ENCODE data around the gene SCGB1D1. TPM values are rescaled to one million over a fixed set of nuclear protein-coding genes. Genes with fewer than 3 reads are reported as not detected.

SCGB1D1 gene
- total RNA-seq, 1 experiment from 2014 or later: not detected

DNA sequence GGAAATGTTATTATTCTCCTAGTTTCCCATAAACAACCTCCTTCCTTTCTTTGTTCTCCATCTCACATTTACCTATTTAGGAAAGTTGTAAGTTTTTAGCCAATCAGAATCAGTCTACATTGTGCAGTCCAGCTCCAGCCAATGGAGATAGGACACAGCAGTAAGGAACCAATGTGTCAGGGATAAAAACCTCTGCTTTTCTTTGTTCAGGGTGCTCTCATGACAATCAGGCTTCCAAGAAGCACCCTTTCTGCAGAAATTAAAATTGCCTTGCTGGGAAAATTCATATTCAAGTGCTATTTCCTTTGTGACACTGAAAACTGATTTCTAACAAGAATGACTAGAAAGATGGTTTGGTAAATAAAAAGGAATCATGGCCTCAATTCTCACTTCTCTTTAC, 33.1 kb downstream of the SCGB1D1 start:
- ATAC-seq: no peak
- Mint-ChIP-seq H3K4me1 (peaks cover 7% of the 10 kb centered on the region), H3K9me3 (peaks cover 44% of the 10 kb centered on the region), H3K36me3 (peaks cover 30% of the 10 kb centered on the region), H3K4me3 (no peak overlapping the region), H3K27ac (no peak overlapping the region), H3K27me3 (ENCODE audit: low read depth) (no peaks in the 10 kb centered on the region)
- TF ChIP-seq NR3C1 (CRISPR knock-in tag; conservative IDR thresholded peaks at IDR 0.05; ENCODE audit: low read depth): no peak
- TF ChIP-seq, protein P1, sequence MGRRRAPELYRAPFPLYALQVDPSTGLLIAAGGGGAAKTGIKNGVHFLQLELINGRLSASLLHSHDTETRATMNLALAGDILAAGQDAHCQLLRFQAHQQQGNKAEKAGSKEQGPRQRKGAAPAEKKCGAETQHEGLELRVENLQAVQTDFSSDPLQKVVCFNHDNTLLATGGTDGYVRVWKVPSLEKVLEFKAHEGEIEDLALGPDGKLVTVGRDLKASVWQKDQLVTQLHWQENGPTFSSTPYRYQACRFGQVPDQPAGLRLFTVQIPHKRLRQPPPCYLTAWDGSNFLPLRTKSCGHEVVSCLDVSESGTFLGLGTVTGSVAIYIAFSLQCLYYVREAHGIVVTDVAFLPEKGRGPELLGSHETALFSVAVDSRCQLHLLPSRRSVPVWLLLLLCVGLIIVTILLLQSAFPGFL (CRISPR knock-in tag; IDR thresholded peaks at IDR 0.05; ENCODE audit: borderline replicate concordance): no peak
- no peak for TF ChIP-seq FOXJ3 (CRISPR knock-in tag; IDR thresholded peaks at IDR 0.05; ENCODE audit: borderline replicate concordance)
- TF ChIP-seq GTF2I (CRISPR knock-in tag; conservative IDR thresholded peaks at IDR 0.05): no peak
- TF ChIP-seq, protein P2, sequence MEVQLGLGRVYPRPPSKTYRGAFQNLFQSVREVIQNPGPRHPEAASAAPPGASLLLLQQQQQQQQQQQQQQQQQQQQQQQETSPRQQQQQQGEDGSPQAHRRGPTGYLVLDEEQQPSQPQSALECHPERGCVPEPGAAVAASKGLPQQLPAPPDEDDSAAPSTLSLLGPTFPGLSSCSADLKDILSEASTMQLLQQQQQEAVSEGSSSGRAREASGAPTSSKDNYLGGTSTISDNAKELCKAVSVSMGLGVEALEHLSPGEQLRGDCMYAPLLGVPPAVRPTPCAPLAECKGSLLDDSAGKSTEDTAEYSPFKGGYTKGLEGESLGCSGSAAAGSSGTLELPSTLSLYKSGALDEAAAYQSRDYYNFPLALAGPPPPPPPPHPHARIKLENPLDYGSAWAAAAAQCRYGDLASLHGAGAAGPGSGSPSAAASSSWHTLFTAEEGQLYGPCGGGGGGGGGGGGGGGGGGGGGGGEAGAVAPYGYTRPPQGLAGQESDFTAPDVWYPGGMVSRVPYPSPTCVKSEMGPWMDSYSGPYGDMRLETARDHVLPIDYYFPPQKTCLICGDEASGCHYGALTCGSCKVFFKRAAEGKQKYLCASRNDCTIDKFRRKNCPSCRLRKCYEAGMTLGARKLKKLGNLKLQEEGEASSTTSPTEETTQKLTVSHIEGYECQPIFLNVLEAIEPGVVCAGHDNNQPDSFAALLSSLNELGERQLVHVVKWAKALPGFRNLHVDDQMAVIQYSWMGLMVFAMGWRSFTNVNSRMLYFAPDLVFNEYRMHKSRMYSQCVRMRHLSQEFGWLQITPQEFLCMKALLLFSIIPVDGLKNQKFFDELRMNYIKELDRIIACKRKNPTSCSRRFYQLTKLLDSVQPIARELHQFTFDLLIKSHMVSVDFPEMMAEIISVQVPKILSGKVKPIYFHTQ (CRISPR knock-in tag; IDR thresholded peaks at IDR 0.05): no peak
- no peak for TF ChIP-seq OVOL2 (CRISPR knock-in tag; IDR thresholded peaks at IDR 0.05; ENCODE audit: borderline replicate concordance)
- TF ChIP-seq, protein P3, sequence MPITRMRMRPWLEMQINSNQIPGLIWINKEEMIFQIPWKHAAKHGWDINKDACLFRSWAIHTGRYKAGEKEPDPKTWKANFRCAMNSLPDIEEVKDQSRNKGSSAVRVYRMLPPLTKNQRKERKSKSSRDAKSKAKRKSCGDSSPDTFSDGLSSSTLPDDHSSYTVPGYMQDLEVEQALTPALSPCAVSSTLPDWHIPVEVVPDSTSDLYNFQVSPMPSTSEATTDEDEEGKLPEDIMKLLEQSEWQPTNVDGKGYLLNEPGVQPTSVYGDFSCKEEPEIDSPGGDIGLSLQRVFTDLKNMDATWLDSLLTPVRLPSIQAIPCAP (CRISPR knock-in tag; IDR thresholded peaks at IDR 0.05): no peak
- TF ChIP-seq, protein P4, sequence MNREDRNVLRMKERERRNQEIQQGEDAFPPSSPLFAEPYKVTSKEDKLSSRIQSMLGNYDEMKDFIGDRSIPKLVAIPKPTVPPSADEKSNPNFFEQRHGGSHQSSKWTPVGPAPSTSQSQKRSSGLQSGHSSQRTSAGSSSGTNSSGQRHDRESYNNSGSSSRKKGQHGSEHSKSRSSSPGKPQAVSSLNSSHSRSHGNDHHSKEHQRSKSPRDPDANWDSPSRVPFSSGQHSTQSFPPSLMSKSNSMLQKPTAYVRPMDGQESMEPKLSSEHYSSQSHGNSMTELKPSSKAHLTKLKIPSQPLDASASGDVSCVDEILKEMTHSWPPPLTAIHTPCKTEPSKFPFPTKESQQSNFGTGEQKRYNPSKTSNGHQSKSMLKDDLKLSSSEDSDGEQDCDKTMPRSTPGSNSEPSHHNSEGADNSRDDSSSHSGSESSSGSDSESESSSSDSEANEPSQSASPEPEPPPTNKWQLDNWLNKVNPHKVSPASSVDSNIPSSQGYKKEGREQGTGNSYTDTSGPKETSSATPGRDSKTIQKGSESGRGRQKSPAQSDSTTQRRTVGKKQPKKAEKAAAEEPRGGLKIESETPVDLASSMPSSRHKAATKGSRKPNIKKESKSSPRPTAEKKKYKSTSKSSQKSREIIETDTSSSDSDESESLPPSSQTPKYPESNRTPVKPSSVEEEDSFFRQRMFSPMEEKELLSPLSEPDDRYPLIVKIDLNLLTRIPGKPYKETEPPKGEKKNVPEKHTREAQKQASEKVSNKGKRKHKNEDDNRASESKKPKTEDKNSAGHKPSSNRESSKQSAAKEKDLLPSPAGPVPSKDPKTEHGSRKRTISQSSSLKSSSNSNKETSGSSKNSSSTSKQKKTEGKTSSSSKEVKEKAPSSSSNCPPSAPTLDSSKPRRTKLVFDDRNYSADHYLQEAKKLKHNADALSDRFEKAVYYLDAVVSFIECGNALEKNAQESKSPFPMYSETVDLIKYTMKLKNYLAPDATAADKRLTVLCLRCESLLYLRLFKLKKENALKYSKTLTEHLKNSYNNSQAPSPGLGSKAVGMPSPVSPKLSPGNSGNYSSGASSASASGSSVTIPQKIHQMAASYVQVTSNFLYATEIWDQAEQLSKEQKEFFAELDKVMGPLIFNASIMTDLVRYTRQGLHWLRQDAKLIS (CRISPR knock-in tag; IDR thresholded peaks at IDR 0.05; ENCODE audit: borderline replicate concordance): no peak
- TF ChIP-seq, protein P5, sequence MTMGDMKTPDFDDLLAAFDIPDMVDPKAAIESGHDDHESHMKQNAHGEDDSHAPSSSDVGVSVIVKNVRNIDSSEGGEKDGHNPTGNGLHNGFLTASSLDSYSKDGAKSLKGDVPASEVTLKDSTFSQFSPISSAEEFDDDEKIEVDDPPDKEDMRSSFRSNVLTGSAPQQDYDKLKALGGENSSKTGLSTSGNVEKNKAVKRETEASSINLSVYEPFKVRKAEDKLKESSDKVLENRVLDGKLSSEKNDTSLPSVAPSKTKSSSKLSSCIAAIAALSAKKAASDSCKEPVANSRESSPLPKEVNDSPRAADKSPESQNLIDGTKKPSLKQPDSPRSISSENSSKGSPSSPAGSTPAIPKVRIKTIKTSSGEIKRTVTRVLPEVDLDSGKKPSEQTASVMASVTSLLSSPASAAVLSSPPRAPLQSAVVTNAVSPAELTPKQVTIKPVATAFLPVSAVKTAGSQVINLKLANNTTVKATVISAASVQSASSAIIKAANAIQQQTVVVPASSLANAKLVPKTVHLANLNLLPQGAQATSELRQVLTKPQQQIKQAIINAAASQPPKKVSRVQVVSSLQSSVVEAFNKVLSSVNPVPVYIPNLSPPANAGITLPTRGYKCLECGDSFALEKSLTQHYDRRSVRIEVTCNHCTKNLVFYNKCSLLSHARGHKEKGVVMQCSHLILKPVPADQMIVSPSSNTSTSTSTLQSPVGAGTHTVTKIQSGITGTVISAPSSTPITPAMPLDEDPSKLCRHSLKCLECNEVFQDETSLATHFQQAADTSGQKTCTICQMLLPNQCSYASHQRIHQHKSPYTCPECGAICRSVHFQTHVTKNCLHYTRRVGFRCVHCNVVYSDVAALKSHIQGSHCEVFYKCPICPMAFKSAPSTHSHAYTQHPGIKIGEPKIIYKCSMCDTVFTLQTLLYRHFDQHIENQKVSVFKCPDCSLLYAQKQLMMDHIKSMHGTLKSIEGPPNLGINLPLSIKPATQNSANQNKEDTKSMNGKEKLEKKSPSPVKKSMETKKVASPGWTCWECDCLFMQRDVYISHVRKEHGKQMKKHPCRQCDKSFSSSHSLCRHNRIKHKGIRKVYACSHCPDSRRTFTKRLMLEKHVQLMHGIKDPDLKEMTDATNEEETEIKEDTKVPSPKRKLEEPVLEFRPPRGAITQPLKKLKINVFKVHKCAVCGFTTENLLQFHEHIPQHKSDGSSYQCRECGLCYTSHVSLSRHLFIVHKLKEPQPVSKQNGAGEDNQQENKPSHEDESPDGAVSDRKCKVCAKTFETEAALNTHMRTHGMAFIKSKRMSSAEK (CRISPR knock-in tag; IDR thresholded peaks at IDR 0.05; ENCODE audit: borderline replicate concordance): no peak
- TF ChIP-seq, protein P6, sequence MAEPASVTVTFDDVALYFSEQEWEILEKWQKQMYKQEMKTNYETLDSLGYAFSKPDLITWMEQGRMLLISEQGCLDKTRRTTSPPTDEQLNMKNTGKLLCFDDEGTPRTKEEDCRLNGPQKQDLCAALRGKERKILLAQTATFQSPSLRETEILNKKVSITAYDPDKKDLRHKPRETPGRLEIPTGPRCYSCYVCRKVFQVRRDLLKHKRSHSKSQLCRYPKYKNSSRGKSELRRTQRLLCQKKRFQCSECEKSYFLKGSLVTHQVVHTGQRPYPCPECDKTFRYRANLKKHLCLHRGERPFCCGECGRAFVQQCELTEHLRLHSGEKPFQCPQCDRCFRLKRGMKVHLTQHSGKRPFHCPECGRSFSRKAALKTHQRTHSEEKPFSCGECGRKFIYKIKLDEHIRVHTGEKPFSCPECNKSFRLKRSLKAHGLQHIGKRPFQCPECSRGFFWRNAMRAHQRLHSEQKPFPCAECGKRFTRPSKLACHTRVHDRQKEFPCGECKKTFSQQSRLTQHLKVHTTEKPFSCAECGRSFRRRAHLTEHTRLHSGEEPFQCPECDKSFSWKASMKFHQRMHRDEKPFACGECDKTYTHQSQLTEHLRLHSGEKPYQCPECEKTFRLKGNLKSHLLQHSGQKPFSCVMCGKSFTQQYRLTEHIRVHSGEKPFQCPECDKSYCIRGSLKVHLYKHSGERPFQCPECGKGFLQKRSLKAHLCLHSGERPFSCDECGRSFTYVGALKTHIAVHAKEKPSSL (CRISPR knock-in tag; conservative IDR thresholded peaks at IDR 0.05): no peak
- TF ChIP-seq, protein P7, sequence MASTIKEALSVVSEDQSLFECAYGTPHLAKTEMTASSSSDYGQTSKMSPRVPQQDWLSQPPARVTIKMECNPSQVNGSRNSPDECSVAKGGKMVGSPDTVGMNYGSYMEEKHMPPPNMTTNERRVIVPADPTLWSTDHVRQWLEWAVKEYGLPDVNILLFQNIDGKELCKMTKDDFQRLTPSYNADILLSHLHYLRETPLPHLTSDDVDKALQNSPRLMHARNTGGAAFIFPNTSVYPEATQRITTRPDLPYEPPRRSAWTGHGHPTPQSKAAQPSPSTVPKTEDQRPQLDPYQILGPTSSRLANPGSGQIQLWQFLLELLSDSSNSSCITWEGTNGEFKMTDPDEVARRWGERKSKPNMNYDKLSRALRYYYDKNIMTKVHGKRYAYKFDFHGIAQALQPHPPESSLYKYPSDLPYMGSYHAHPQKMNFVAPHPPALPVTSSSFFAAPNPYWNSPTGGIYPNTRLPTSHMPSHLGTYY (CRISPR knock-in tag; IDR thresholded peaks at IDR 0.05): no peak
- TF ChIP-seq TP53 (CRISPR knock-in tag; IDR thresholded peaks at IDR 0.05): no peak
- TF ChIP-seq, protein P8, sequence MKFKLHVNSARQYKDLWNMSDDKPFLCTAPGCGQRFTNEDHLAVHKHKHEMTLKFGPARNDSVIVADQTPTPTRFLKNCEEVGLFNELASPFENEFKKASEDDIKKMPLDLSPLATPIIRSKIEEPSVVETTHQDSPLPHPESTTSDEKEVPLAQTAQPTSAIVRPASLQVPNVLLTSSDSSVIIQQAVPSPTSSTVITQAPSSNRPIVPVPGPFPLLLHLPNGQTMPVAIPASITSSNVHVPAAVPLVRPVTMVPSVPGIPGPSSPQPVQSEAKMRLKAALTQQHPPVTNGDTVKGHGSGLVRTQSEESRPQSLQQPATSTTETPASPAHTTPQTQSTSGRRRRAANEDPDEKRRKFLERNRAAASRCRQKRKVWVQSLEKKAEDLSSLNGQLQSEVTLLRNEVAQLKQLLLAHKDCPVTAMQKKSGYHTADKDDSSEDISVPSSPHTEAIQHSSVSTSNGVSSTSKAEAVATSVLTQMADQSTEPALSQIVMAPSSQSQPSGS (CRISPR knock-in tag; IDR thresholded peaks at IDR 0.05; ENCODE audit: borderline replicate concordance, low read depth): no peak
- TF ChIP-seq TCF7 (CRISPR knock-in tag; IDR thresholded peaks at IDR 0.05; ENCODE audit: low read depth): no peak
- POLR2A ChIA-PET: no interaction called here
- no peak for DNase-seq (ENCODE audit: low spot score)
- CTCF ChIA-PET: no interaction called here

Data from WTC11 (cell line).